ENCODE results near the gene KCNJ6. TPM values are rescaled to one million over a fixed set of nuclear protein-coding genes. Genes with fewer than 3 reads are reported as not detected.

The KCNJ6 gene
- total RNA-seq, 1 experiment from 2014 or later, result not detected

DNA sequence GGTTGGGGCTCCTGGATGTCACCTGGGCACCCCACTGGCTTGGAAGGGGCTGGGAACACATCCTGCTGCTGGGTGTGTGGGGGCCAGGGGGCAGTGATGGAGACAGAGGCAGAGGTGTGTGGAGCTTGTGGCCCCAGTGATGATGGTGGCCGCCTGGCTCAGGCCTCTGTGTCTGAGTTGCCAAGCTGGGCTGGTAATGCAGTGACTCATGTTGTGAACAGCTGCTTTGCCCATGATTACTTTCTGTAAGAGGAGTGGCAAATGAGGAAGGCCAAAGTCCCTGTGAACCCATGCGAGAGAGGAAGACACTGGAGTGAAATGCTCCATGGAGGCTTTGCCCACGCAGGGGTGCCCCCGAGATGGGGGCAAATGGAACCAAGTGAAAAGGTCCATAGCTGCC is 86.8 kb downstream of the KCNJ6 start:
- Mint-ChIP-seq H3K9me3 (ENCODE audit: unreplicated experiment) (no peaks in the 10 kb centered on the region), H3K27ac (ENCODE audit: unreplicated experiment) (no peak overlapping the region), H3K27me3 (ENCODE audit: insufficient read depth, unreplicated experiment) (peaks cover 4% of the 10 kb centered on the region), H3K4me1 (ENCODE audit: low read depth, unreplicated experiment) (no peaks in the 10 kb centered on the region), H3K4me3 (ENCODE audit: unreplicated experiment) (no peak overlapping the region), H3K36me3 (ENCODE audit: insufficient read depth, unreplicated experiment) (no peaks in the 10 kb centered on the region)
- Histone ChIP-seq H3K27me3 (replicated peaks; ENCODE audit: control insufficient read depth, insufficient read depth, low read length) (no peaks in the 10 kb centered on the region), H3K9me3 (no peaks in the 10 kb centered on the region), H3K4me3 (ENCODE audit: low read depth, low read length) (no peak overlapping the region), H3K36me3 (ENCODE audit: control insufficient read depth, insufficient read depth, low read length) (no peaks in the 10 kb centered on the region), H3K4me1 (peaks cover 11% of the 10 kb centered on the region)
- TF ChIP-seq, protein P1, sequence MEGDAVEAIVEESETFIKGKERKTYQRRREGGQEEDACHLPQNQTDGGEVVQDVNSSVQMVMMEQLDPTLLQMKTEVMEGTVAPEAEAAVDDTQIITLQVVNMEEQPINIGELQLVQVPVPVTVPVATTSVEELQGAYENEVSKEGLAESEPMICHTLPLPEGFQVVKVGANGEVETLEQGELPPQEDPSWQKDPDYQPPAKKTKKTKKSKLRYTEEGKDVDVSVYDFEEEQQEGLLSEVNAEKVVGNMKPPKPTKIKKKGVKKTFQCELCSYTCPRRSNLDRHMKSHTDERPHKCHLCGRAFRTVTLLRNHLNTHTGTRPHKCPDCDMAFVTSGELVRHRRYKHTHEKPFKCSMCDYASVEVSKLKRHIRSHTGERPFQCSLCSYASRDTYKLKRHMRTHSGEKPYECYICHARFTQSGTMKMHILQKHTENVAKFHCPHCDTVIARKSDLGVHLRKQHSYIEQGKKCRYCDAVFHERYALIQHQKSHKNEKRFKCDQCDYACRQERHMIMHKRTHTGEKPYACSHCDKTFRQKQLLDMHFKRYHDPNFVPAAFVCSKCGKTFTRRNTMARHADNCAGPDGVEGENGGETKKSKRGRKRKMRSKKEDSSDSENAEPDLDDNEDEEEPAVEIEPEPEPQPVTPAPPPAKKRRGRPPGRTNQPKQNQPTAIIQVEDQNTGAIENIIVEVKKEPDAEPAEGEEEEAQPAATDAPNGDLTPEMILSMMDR (IDR thresholded peaks at IDR 0.05; ENCODE audit: insufficient read depth in 1 of 2, low read depth in 1 of 2, low read length in 1 of 2, severe bottlenecking in 1 of 2, unreplicated experiment in 1 of 2), result no peak
- POLR2A ChIA-PET, result no interaction called here
- CTCF ChIA-PET, result no interaction called here
- no TSS peak for BruUV-seq (replicated peaks)
- no peak for DNase-seq
- intact Hi-C loops (cut with micrococcal nuclease; ENCODE audit: unreplicated experiment), result no loop called here

DNA sequence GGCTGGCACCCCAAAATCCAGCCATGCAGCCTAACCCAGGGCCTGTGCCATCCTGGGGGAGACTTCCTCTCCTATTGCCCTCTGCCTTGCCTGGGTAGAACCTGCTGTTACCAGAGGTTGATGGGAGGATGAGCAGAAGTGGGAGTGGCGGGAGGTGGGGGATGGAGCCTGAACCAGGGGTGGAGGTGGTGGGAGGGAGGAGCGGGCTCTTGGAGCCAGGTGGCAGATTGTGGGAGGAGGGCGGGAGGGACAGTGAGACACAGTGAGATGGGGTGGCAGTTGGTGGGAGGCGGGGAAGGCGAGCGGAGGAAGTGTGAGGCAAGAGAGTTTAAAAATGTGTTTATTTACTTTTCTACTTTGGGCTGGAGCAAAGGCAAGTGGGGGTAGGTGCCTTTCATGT is 87.3 kb downstream of the KCNJ6 start:
- Histone ChIP-seq H3K9me3 (no peaks in the 10 kb centered on the region), H3K27me3 (replicated peaks; ENCODE audit: control insufficient read depth, insufficient read depth, low read length) (no peaks in the 10 kb centered on the region), H3K4me1 (peaks cover 11% of the 10 kb centered on the region), H3K4me3 (ENCODE audit: low read depth, low read length) (no peak overlapping the region), H3K36me3 (ENCODE audit: control insufficient read depth, insufficient read depth, low read length) (no peaks in the 10 kb centered on the region)
- no peak for DNase-seq
- POLR2A ChIA-PET, result no interaction called here
- no TSS peak for BruUV-seq (replicated peaks)
- no peaks in the 10 kb centered on the region for H3K9me3 Mint-ChIP-seq (ENCODE audit: unreplicated experiment)
- H3K4me1 Mint-ChIP-seq (ENCODE audit: low read depth, unreplicated experiment), result no peaks in the 10 kb centered on the region
- H3K27me3 Mint-ChIP-seq (ENCODE audit: insufficient read depth, unreplicated experiment), result peaks cover 4% of the 10 kb centered on the region
- intact Hi-C loops (cut with micrococcal nuclease; ENCODE audit: unreplicated experiment), result no loop called here
- TF ChIP-seq, protein P1 (IDR thresholded peaks at IDR 0.05; ENCODE audit: insufficient read depth in 1 of 2, low read depth in 1 of 2, low read length in 1 of 2, severe bottlenecking in 1 of 2, unreplicated experiment in 1 of 2), result no peak
- no peak overlapping the region for H3K4me3 Mint-ChIP-seq (ENCODE audit: unreplicated experiment)
- H3K36me3 Mint-ChIP-seq (ENCODE audit: insufficient read depth, unreplicated experiment), result no peaks in the 10 kb centered on the region
- CTCF ChIA-PET, result interaction anchor here (0.8 kb wide), 1 partner anchor 1352 kb away, joined by 4 read pairs; no protein-coding TSS in a partner anchor
- H3K27ac Mint-ChIP-seq (ENCODE audit: unreplicated experiment), result no peak overlapping the region

- H3K27ac Mint-ChIP-seq (ENCODE audit: unreplicated experiment), result no peak overlapping the region
- ChIA-PET POLR2A (no interaction called here), CTCF (interaction anchor here (0.8 kb wide), 1 partner anchor 1351 kb away, joined by 4 read pairs; no protein-coding TSS in a partner anchor)
- Histone ChIP-seq H3K4me1 (peaks cover 11% of the 10 kb centered on the region), H3K9me3 (no peaks in the 10 kb centered on the region), H3K27me3 (replicated peaks; ENCODE audit: control insufficient read depth, insufficient read depth, low read length) (no peaks in the 10 kb centered on the region), H3K36me3 (ENCODE audit: control insufficient read depth, insufficient read depth, low read length) (no peaks in the 10 kb centered on the region), H3K4me3 (ENCODE audit: low read depth, low read length) (no peak overlapping the region)
- no peak for DNase-seq
- intact Hi-C loops (cut with micrococcal nuclease; ENCODE audit: unreplicated experiment), result no loop called here
- BruUV-seq (replicated peaks), result no TSS peak
- peaks cover 4% of the 10 kb centered on the region for H3K27me3 Mint-ChIP-seq (ENCODE audit: insufficient read depth, unreplicated experiment)
- no peaks in the 10 kb centered on the region for H3K36me3 Mint-ChIP-seq (ENCODE audit: insufficient read depth, unreplicated experiment)
- no peaks in the 10 kb centered on the region for H3K9me3 Mint-ChIP-seq (ENCODE audit: unreplicated experiment)
- no peak overlapping the region for H3K4me3 Mint-ChIP-seq (ENCODE audit: unreplicated experiment)
- no peaks in the 10 kb centered on the region for H3K4me1 Mint-ChIP-seq (ENCODE audit: low read depth, unreplicated experiment)
- TF ChIP-seq, protein P1 (IDR thresholded peaks at IDR 0.05; ENCODE audit: insufficient read depth in 1 of 2, low read depth in 1 of 2, low read length in 1 of 2, severe bottlenecking in 1 of 2, unreplicated experiment in 1 of 2), result no peak
Measured at GRCh38 chr21:37828556-37828955, 87.7 kb downstream of the KCNJ6 start.

Measured in Caco-2 (cell line).